SU-DHL-6 (cell line): ENCODE measurements around the gene MCM8.

Experiments
- EZH2phosphoT487 ChIP-seq: fragments of 200-600 bp; sonication (generic), shearing (Covaris generic); conservative IDR thresholded peaks from 2 replicates; pipeline ENCODE4 v1.6.1; 2018; ENCODE audit warnings: mild to moderate bottlenecking, antibody characterized with exemption, low read length, moderate library complexity, mixed read lengths
- TF ChIP-seq, protein P1 (sequence below): fragments of 200-600 bp; sonication (generic); IDR thresholded peaks from one replicate; pipeline ENCODE4 v1.5.1; 2017; ENCODE audit warnings: antibody characterized with exemption, mild to moderate bottlenecking, low read length, moderate library complexity; ENCODE audit not compliant: insufficient read depth, poor library complexity, severe bottlenecking

DNA sequence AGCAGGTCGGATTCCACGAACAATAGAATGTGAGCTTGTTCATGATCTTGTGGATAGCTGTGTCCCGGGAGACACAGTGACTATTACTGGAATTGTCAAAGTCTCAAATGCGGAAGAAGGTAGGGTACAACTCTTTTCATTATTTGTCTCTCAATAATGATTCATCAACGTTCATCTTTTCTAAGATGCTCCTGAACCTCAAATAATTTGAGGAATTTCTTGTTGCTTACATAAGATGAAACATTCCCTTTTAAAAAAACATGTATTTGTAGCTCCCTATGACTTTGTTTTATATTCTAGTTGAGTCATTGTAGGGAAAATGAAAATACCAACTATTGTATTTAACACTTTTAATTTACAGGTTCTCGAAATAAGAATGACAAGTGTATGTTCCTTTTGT is 17.0 kb downstream of the MCM8 start:
- TF ChIP-seq, protein P1, sequence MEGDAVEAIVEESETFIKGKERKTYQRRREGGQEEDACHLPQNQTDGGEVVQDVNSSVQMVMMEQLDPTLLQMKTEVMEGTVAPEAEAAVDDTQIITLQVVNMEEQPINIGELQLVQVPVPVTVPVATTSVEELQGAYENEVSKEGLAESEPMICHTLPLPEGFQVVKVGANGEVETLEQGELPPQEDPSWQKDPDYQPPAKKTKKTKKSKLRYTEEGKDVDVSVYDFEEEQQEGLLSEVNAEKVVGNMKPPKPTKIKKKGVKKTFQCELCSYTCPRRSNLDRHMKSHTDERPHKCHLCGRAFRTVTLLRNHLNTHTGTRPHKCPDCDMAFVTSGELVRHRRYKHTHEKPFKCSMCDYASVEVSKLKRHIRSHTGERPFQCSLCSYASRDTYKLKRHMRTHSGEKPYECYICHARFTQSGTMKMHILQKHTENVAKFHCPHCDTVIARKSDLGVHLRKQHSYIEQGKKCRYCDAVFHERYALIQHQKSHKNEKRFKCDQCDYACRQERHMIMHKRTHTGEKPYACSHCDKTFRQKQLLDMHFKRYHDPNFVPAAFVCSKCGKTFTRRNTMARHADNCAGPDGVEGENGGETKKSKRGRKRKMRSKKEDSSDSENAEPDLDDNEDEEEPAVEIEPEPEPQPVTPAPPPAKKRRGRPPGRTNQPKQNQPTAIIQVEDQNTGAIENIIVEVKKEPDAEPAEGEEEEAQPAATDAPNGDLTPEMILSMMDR = no peak
- TF ChIP-seq EZH2phosphoT487 = no peak
